GM10266 (cell line): ENCODE results near the gene ZNF554.
"Not testable (repeated sequence)": the region's sequence is repeated elsewhere in the genome, so short reads cannot be mapped to it uniquely, and the experiment has no call there.

ENCODE experiments used
- DNase-seq: peaks from one replicate; pipeline ENCODE4 v3.0.0; 2012; ENCODE audit errors: extremely low spot score
- TF ChIP-seq, protein P1 (sequence below): IDR thresholded peaks from 2 replicates; pipeline ENCODE4 v1.5.1; 2012; ENCODE audit warnings: mild to moderate bottlenecking, low read depth; ENCODE audit not compliant: control insufficient read depth, insufficient read depth; ENCODE audit errors: missing control alignments

ZNF554 gene

GRCh38 chr19:2815191-2815614, 4.5 kb upstream of the ZNF554 start:
- TF ChIP-seq, protein P1, sequence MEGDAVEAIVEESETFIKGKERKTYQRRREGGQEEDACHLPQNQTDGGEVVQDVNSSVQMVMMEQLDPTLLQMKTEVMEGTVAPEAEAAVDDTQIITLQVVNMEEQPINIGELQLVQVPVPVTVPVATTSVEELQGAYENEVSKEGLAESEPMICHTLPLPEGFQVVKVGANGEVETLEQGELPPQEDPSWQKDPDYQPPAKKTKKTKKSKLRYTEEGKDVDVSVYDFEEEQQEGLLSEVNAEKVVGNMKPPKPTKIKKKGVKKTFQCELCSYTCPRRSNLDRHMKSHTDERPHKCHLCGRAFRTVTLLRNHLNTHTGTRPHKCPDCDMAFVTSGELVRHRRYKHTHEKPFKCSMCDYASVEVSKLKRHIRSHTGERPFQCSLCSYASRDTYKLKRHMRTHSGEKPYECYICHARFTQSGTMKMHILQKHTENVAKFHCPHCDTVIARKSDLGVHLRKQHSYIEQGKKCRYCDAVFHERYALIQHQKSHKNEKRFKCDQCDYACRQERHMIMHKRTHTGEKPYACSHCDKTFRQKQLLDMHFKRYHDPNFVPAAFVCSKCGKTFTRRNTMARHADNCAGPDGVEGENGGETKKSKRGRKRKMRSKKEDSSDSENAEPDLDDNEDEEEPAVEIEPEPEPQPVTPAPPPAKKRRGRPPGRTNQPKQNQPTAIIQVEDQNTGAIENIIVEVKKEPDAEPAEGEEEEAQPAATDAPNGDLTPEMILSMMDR, result no peak
- DNase-seq, result peak; percentile 17

DNA sequence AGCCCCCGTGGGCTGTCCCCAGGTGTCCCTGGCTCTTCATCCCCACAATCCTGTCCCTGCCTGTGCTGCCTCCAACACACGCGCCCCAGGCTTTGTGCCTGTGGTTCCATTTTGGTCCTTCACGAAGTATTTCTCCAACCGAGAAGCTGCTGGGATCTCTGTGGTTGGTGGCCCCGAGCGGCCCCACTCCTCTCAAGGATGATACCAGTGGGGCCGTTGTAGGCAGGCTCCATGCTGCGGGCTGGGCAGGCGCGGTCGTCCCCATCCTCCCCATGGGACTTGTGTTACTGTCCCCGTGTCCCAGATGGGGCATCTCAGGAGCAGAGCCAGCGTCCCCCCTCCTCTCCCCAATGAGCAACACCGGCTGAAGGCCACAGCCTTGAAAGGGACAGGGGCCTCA, 3.7 kb upstream of the ZNF554 start:
- DNase-seq, result peak; percentile 28
- TF ChIP-seq, protein P1, result no peak

- DNase-seq, result no peak
- TF ChIP-seq, protein P1, result no peak
Measured at GRCh38 chr19:2816641-2817040, 3.0 kb upstream of the ZNF554 start.

DNA sequence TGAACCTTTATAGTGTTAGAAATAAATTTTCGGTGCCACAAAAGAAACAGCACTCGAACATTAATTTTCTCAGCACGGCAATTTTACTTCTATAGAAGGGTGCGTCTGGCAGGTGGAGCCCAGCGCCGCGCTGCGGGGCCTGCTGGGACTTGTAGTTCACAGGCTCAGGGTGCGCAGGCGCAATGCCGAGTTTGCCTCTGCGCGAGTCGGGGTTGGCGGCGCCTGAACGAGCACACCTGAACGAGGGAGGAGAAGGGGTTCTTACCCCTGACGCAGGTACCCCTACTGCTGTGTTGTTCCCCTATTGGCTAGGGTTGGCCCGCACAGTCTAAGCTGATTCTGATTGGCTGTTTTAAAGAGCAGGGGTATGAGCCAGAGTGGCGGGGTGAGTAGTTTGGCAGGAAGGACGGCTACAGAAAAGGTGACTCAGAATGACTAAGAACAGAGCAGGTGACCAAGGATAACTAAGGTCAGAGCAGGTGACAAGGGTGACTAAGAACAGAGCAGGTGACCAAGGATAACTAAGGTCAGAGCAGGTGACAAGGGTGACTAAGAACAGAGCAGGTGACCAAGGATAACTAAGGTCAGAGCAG, 2.3 kb upstream of the ZNF554 start:
- not testable (repeated sequence) for DNase-seq

GRCh38 chr19:2820112-2820702, 539 bp downstream of the ZNF554 start:
- TF ChIP-seq, protein P1, result no peak
- peak; percentile 52 for DNase-seq

DNA sequence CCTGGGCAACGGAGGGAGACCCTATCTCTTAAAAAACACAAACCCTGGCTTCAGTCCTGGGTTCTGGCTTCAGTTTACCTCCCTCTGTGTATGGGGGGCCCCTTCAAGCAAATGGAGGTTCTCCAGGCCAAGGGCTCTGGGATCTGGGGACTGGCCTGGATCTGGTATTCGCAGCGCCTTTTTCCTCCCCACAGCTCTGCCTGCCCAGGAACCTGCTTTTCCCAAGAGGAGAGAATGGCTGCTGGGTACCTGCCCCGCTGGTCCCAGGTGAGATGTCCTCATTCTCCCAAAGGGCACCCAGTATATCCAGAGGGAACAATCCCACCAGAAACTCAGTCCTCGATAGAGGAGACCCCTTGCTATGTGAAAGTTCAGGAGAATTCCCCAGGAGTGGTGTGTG, 3.2 kb downstream of the ZNF554 start:
- TF ChIP-seq, protein P1, result no peak
- DNase-seq, result no peak

DNA sequence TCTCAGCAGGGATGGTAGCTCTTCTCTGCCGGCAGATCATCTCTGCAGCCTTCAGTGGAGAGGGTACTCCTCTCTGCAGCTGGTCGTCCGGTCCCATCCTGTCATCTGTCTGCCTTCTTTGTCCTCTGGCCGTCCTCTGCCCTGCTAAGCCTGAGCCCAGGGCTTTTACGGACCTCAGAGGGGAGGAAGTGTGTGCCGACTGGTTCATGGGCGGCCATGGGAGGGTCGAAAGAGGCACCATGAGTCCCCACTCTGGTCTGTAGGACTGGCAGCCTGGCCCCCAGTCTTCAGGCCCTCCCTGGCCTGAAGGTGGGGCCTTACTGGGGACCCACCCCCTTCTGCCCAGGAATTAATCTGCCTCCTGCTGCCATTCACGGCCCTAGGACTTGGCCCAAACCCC, 4.0 kb downstream of the ZNF554 start:
- DNase-seq, result no peak

More for the DNA sequence above, 4.0 kb downstream of the ZNF554 start:
- TF ChIP-seq, protein P1, result no peak
